A549 (cell line): ENCODE measurements around the gene ZGPAT. TPM values are rescaled to one million over a fixed set of nuclear protein-coding genes. Genes with fewer than 3 reads are reported as not detected.

Experiments
- ATAC-seq, 2 experiments: fragments of 200-7000 bp in 1 of 2; fragments of >200 bp in 1 of 2; cut with Nextera tagmentation in 1 of 2; cut with Tn5 transposase in 1 of 2; 3 replicates each; pipeline versions ENCODE4 v1.8.0 to v1.9.1; 2018 to 2020; ENCODE audit warnings: mild to moderate bottlenecking in 1 of 2, moderate library complexity in 1 of 2
- CTCF ChIA-PET: fragments of 300-600 bp; sonication (Branson Sonifier 250); formaldehyde crosslinking; extraction: SDS; loops from one replicate; lab custom pipeline; 2021; ENCODE audit warnings: antibody characterized with exemption, inconsistent platforms; lab: Yijun Ruan, JAX
- POLR2A ChIA-PET: fragments of 350-600 bp; formaldehyde crosslinking; extraction: SDS; loops from one replicate; lab custom pipeline; 2021; ENCODE audit warnings: antibody characterized with exemption, inconsistent platforms; lab: Yijun Ruan, JAX
- DNase-seq, 2 experiments: peaks; one replicate each; pipeline versions ENCODE4 v3.0.0 to v3.0.0-alpha.2; 2011 to 2016; ENCODE audit warnings: low read depth in 1 of 2, low spot score in 1 of 2
- FAIRE-seq: peaks from 2 replicates; lab custom pipeline; 2011; peaks lifted over from hg19 to GRCh38; lab: Jason Lieb, UNC
- H3K27ac ChIP-seq, 2 experiments: fragments of >200 bp; sonication (Bioruptor Twin); formaldehyde crosslinking; 3 replicates each; pipeline ENCODE4 v1.5.1; 2016 to 2017
- H3K4me1 ChIP-seq: fragments of >200 bp; sonication (Bioruptor Twin); formaldehyde crosslinking; 3 replicates; pipeline ENCODE4 v1.6.1; 2016
- H3K4me2 ChIP-seq: fragments of >200 bp; sonication (Bioruptor Twin); formaldehyde crosslinking; 3 replicates; pipeline ENCODE4 v1.6.1; 2016
- H3K4me3 ChIP-seq: fragments of >200 bp; sonication (Bioruptor Twin); formaldehyde crosslinking; 3 replicates; pipeline ENCODE4 v1.5.1; 2016
- H3K9me3 ChIP-seq: fragments of >200 bp; sonication (Bioruptor Twin); formaldehyde crosslinking; 3 replicates; pipeline ENCODE4 v1.6.1; 2016
- CBX8 ChIP-seq: fragments of 200-600 bp; sonication (generic); IDR thresholded peaks from 2 replicates; pipeline ENCODE4 v1.6.1; 2016
- CEBPB ChIP-seq, 2 experiments: fragments of >200 bp in 1 of 2; sonication (Bioruptor Twin) in 1 of 2; formaldehyde crosslinking in 1 of 2; IDR thresholded peaks; 2 replicates each; pipeline ENCODE4 v1.6.1; 2012 to 2016
- CHD2 ChIP-seq: fragments of 150-350 bp; IDR thresholded peaks from 2 replicates; pipeline ENCODE4 v1.6.1; 2014; ENCODE audit warnings: low read length; ENCODE audit not compliant: partially characterized antibody
- CTCF ChIP-seq: fragments of >200 bp; sonication (Bioruptor Twin); formaldehyde crosslinking; IDR thresholded peaks from 3 replicates; pipeline ENCODE4 v1.5.1; 2016
- E2F6 ChIP-seq: IDR thresholded peaks from 2 replicates; pipeline ENCODE4 v1.6.1; 2012; ENCODE audit warnings: low read depth, borderline replicate concordance
- EHF ChIP-seq: fragments of 250-450 bp; sonication (Bioruptor Pico); IDR thresholded peaks from 2 replicates; pipeline ENCODE4 v1.5.0; 2020; ENCODE audit warnings: mild to moderate bottlenecking
- FOSB ChIP-seq: fragments of 250-450 bp; sonication (Bioruptor Pico); IDR thresholded peaks from 2 replicates; pipeline ENCODE4 v1.5.0; 2020; ENCODE audit warnings: mild to moderate bottlenecking, moderate library complexity
- HES2 ChIP-seq: fragments of >200 bp; sonication (Bioruptor Twin); formaldehyde crosslinking; IDR thresholded peaks from 2 replicates; pipeline ENCODE4 v1.6.1; 2016
- HOXB13 ChIP-seq: fragments of 250-450 bp; sonication (Bioruptor Pico); IDR thresholded peaks from 2 replicates; pipeline ENCODE4 v1.5.0; 2020; ENCODE audit warnings: low read depth, mild to moderate bottlenecking, moderate library complexity
- JUN ChIP-seq, 2 experiments: fragments of >200 bp; sonication (Bioruptor Twin); formaldehyde crosslinking; IDR thresholded peaks; 2 replicates in 1 of 2; 3 replicates in 1 of 2; pipeline ENCODE4 v1.6.1; 2016 to 2017
- KDM1A ChIP-seq: fragments of 200-600 bp; sonication (generic); IDR thresholded peaks from 2 replicates; pipeline ENCODE4 v1.6.1; 2016; ENCODE audit warnings: low read depth, mild to moderate bottlenecking
- KDM5A ChIP-seq: fragments of 200-600 bp; sonication (generic); IDR thresholded peaks from 2 replicates; pipeline ENCODE4 v1.6.1; 2016; ENCODE audit warnings: antibody characterized with exemption, mild to moderate bottlenecking
- MAFK ChIP-seq: fragments of 450-650 bp; IDR thresholded peaks from 2 replicates; pipeline ENCODE4 v1.6.1; 2014; ENCODE audit not compliant: partially characterized antibody
- MAX ChIP-seq: IDR thresholded peaks from 2 replicates; pipeline ENCODE4 v1.6.1; 2012
- MAZ ChIP-seq: fragments of 150-350 bp; IDR thresholded peaks from 2 replicates; pipeline ENCODE4 v1.6.1; 2014; ENCODE audit warnings: antibody characterized with exemption, low read depth, low read length, borderline replicate concordance
- NFE2L2 ChIP-seq: fragments of 150-350 bp; conservative IDR thresholded peaks from 2 replicates; pipeline ENCODE4 v1.6.1; 2014; ENCODE audit warnings: low read length
- NPAS2 ChIP-seq: fragments of 250-450 bp; sonication (Bioruptor Pico); IDR thresholded peaks from 2 replicates; pipeline ENCODE4 v1.8.0; 2022; ENCODE audit warnings: mild to moderate bottlenecking, moderate library complexity, borderline replicate concordance
- PHF8 ChIP-seq: fragments of 200-600 bp; sonication (generic); IDR thresholded peaks from 2 replicates; pipeline ENCODE4 v1.6.1; 2016; ENCODE audit warnings: low read depth, mild to moderate bottlenecking, antibody characterized with exemption, moderate library complexity, borderline replicate concordance
- POLR2A ChIP-seq: IDR thresholded peaks from 2 replicates; pipeline ENCODE4 v1.6.1; 2012; ENCODE audit warnings: mild to moderate bottlenecking, low read length
- RCOR1 ChIP-seq: fragments of 150-350 bp; IDR thresholded peaks from 2 replicates; pipeline ENCODE4 v1.6.1; 2014; ENCODE audit warnings: antibody characterized with exemption, low read length, low read depth
- SREBF2 ChIP-seq: fragments of 450-650 bp; IDR thresholded peaks from 2 replicates; pipeline ENCODE4 v1.6.1; 2014; ENCODE audit warnings: mild to moderate bottlenecking, moderate library complexity
- ZC3H11A ChIP-seq: fragments of 450-650 bp; IDR thresholded peaks from 2 replicates; pipeline ENCODE4 v1.6.1; 2014; ENCODE audit warnings: antibody characterized with exemption, mild to moderate bottlenecking
- ZSCAN20 ChIP-seq: fragments of 250-450 bp; sonication (Bioruptor Pico); IDR thresholded peaks from 2 replicates; pipeline ENCODE4 v1.8.0; 2022; ENCODE audit warnings: mild to moderate bottlenecking, moderate library complexity
- WGBS: methylation state at CpG from one replicate; pipeline ENCODE4 v1.1.6; 2017; ENCODE audit errors: missing lambda C conversion rate; 5-methylcytosine and 5-hydroxymethylcytosine counted together
- polyA plus RNA-seq, 4 experiments: library from polyadenylated mRNA; depleted of rRNA in 3 of 4; stranded (reverse); fragments of >200 nt; fragmentation: RNase III in 1 of 4; extraction: RNeasy Plus Mini Kit Qiagen cat#74134 plus additional on column Dnase treatment in 1 of 4; gene quantifications; 2 replicates in 3 of 4; 3 replicates in 1 of 4; pipeline ENCODE4 v1.2.3, GENCODE V29; 2011 to 2017

ZGPAT gene
- polyA plus RNA-seq, 2 of the 4 experiments (the other 2 are of a cell fraction) = 9.5 to 23.9 TPM

- DNase-seq = no peak
- ChIA-PET CTCF (interaction anchor here (0.6 to 1.6 kb wide), 2 partner anchors 17 to 31 kb away, joined by 3 to 5 read pairs; no protein-coding TSS in a partner anchor), POLR2A (interaction anchor here (2.5 kb wide), 1 partner anchor 156 kb away, joined by 11 read pairs; the partner anchor contains the start of gene TPD52L2)
- H3K4me3 ChIP-seq = peak overlapping the region; percentile 98; the same call in 2 of the 3 replicates
- 91% methylated on average over 17 of the region's 17 CpGs for WGBS
- ATAC-seq = no peak
- TF ChIP-seq CBX8 (no peak), RCOR1 (no peak), FOSB (CRISPR knock-in tag) (no peak), SREBF2 (no peak), CEBPB (IDR thresholded peaks at IDR 0.05) (no peak), PHF8 (no peak), NPAS2 (no peak), POLR2A (no peak), HES2 (no peak), ZC3H11A (no peak), MAZ (no peak), MAX (no peak), JUN (IDR thresholded peaks at IDR 0.05) (no peak), HOXB13 (CRISPR knock-in tag) (no peak), MAFK (no peak), NFE2L2 (no peak), E2F6 (no peak), KDM5A (no peak), CTCF (no peak), EHF (CRISPR knock-in tag) (no peak)
- peak overlapping the region; percentile 95 for H3K4me2 ChIP-seq
- peaks cover 13% of the 10 kb centered on the region for H3K9me3 ChIP-seq
- no peak for FAIRE-seq
- H3K4me1 ChIP-seq = peaks cover 21% of the 10 kb centered on the region
- no peak overlapping the region; a peak in 1 of 6 replicates for H3K27ac ChIP-seq
These were observed 1.3 kb downstream of the ZGPAT start for GRCh38 chr20:63709149-63709527.

GRCh38 chr20:63711085-63711645 is 3.3 kb downstream of the ZGPAT start:
- no peak for FAIRE-seq
- no peak overlapping the region for H3K4me3 ChIP-seq
- POLR2A ChIA-PET = interaction anchor here (1.1 kb wide), 1 partner anchor 30 kb away, joined by 3 read pairs; no protein-coding TSS in a partner anchor
- peaks cover 25% of the 10 kb centered on the region for H3K9me3 ChIP-seq
- peaks cover 17% of the 10 kb centered on the region for H3K4me1 ChIP-seq
- TF ChIP-seq NFE2L2 (no peak), CHD2 (no peak), ZSCAN20 (no peak)
- 85% methylated on average over 12 of the region's 12 CpGs for WGBS
- ATAC-seq = no peak
- H3K27ac ChIP-seq = no peak overlapping the region
- no peak for DNase-seq
- CTCF ChIA-PET = interaction anchor here (0.7 to 1.7 kb wide), 4 partner anchors 10 to 174 kb away, joined by 3 to 4 read pairs (median 4); partner anchors contain the start of gene PTK6
- no peak overlapping the region for H3K4me2 ChIP-seq

GRCh38 chr20:63712191-63712590 is 4.4 kb downstream of the ZGPAT start:
- H3K4me3 ChIP-seq = no peak overlapping the region
- ChIA-PET CTCF (interaction anchor here (1.4 to 1.7 kb wide), 2 partner anchors 28 to 175 kb away, joined by 4 read pairs; partner anchors contain the start of gene PTK6), POLR2A (interaction anchor here (1.1 kb wide), 1 partner anchor 29 kb away, joined by 3 read pairs; no protein-coding TSS in a partner anchor)
- H3K4me1 ChIP-seq = peaks cover 10% of the 10 kb centered on the region; the same call in 1 of the 3 replicates
- WGBS = 97% methylated on average over 1 of the region's 1 CpG
- peak; percentile 73; the same call in 1 of the 2 replicates for TF ChIP-seq KDM1A
- no peak for TF ChIP-seq ZC3H11A
- no peak overlapping the region for H3K4me2 ChIP-seq
- no peak for ATAC-seq
- peaks cover 25% of the 10 kb centered on the region for H3K9me3 ChIP-seq
- DNase-seq = no peak
- H3K27ac ChIP-seq = no peak overlapping the region
- FAIRE-seq = no peak
